Neural progenitor cell (in vitro differentiated cells): ENCODE measurements around the gene SMARCD3. TPM values are rescaled to one million over a fixed set of nuclear protein-coding genes. Genes with fewer than 3 reads are reported as not detected.

Experiments used
- DNase-seq: peaks from one replicate; pipeline ENCODE4 v3.0.0-alpha.2; 2016; ENCODE audit warnings: low spot score
- H2AFZ ChIP-seq: fragments of 200-600 bp; sonication (generic); replicated peaks from 2 replicates; pipeline ENCODE4 v1.6.1; 2016; ENCODE audit warnings: antibody characterized with exemption
- H3F3A ChIP-seq: fragments of 200-600 bp; sonication (generic); 2 replicates; pipeline ENCODE4 v1.6.1; 2016; ENCODE audit warnings: antibody characterized with exemption, low read depth
- H3K27ac ChIP-seq: fragments of 200-600 bp; sonication (generic); 2 replicates; pipeline ENCODE4 v1.5.1; 2016; ENCODE audit warnings: mild to moderate bottlenecking
- H3K27me3 ChIP-seq: fragments of 200-600 bp; sonication (generic); 2 replicates; pipeline ENCODE4 v1.6.1; 2016; ENCODE audit warnings: mild to moderate bottlenecking, moderate library complexity
- H3K36me3 ChIP-seq: fragments of 200-600 bp; sonication (generic); 2 replicates; pipeline ENCODE4 v1.5.1; 2016
- H3K4me1 ChIP-seq: fragments of 200-600 bp; sonication (generic); 2 replicates; pipeline ENCODE4 v1.6.1; 2016; ENCODE audit warnings: mixed run types
- H3K4me2 ChIP-seq: fragments of 200-600 bp; sonication (generic); 2 replicates; pipeline ENCODE4 v1.6.1; 2016
- H3K4me3 ChIP-seq: fragments of 200-600 bp; sonication (generic); 2 replicates; pipeline ENCODE4 v1.5.1; 2016
- H3K79me2 ChIP-seq: fragments of 200-600 bp; sonication (generic); 2 replicates; pipeline ENCODE4 v1.6.1; 2016; ENCODE audit warnings: low read depth
- H3K9ac ChIP-seq: fragments of 200-600 bp; sonication (generic); 2 replicates; pipeline ENCODE4 v1.6.1; 2016
- H3K9me3 ChIP-seq: fragments of 200-600 bp; sonication (generic); 2 replicates; pipeline ENCODE4 v1.5.1; 2016; ENCODE audit warnings: low read depth
- H4K20me1 ChIP-seq: fragments of 200-600 bp; sonication (generic); 2 replicates; pipeline ENCODE4 v1.6.1; 2016; ENCODE audit warnings: low read depth
- H3K27ac Mint-ChIP-seq: 3 replicates; pipeline ENCODE4 v1.8.0; 2021; ENCODE audit warnings: mixed read lengths
- H3K27me3 Mint-ChIP-seq: 2 replicates; pipeline ENCODE4 v1.8.0; 2022; ENCODE audit warnings: low read depth, mild to moderate bottlenecking, inconsistent platforms, moderate library complexity, mixed read lengths; ENCODE audit not compliant: insufficient read depth
- H3K36me3 Mint-ChIP-seq: 3 replicates; pipeline ENCODE4 v1.8.0; 2021; ENCODE audit warnings: mixed read lengths
- H3K4me1 Mint-ChIP-seq: 3 replicates; pipeline ENCODE4 v1.8.0; 2021; ENCODE audit warnings: mixed read lengths
- H3K4me3 Mint-ChIP-seq: 3 replicates; pipeline ENCODE4 v1.8.0; 2021; ENCODE audit warnings: mild to moderate bottlenecking, moderate library complexity, mixed read lengths
- H3K9me3 Mint-ChIP-seq: 3 replicates; pipeline ENCODE4 v1.8.0; 2020; ENCODE audit warnings: mixed read lengths
- EZH2 ChIP-seq: fragments of 200-600 bp; sonication (generic); IDR thresholded peaks from 2 replicates; pipeline ENCODE4 v1.6.1; 2017; ENCODE audit warnings: antibody characterized with exemption, mild to moderate bottlenecking, moderate library complexity
- EZH2phosphoT487 ChIP-seq: fragments of 200-600 bp; sonication (generic); IDR thresholded peaks from 2 replicates; pipeline ENCODE4 v1.6.1; 2017; ENCODE audit warnings: antibody characterized with exemption
- total RNA-seq: library from RNA; depleted of rRNA; stranded (reverse); fragments of >200 nt; gene quantifications from 2 replicates; pipeline ENCODE4 v1.2.3, GENCODE V29; 2015; ENCODE audit warnings: low replicate concordance
- TF ChIP-seq, protein P1 (sequence below): fragments of 200-600 bp; sonication (generic); IDR thresholded peaks from 2 replicates; pipeline ENCODE4 v1.5.1; 2017; ENCODE audit warnings: antibody characterized with exemption, mild to moderate bottlenecking

SMARCD3 gene
- total RNA-seq, 1 donor from 2014 or later, result 11.0 TPM

DNA sequence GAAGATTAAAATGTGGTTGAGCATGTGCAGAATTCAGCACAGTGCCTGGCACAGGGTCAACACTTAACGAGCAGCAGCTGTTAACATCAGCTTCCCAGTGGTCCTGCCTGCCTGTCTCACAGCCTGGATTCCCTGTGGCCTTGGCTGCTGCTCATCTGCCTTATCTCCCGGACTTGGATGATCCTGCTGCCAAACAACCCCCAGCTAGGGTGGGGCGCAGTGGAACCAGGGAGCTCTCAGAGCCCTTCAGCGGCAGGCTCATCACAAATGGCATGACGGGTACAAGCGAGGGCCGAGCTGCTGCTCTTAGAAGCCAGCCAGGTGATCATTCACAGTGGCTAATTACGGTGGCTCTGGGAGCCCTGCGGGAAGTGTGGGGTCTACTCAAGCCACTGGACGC, 13.0 kb upstream of the SMARCD3 start:
- Histone ChIP-seq H3K4me1 (no peaks in the 10 kb centered on the region), H3K9me3 (no peaks in the 10 kb centered on the region), H4K20me1 (no peaks in the 10 kb centered on the region), H3K4me3 (no peak overlapping the region), H3K36me3 (no peaks in the 10 kb centered on the region), H3K27ac (no peak overlapping the region), H2AFZ (no peak overlapping the region), H3K4me2 (no peak overlapping the region), H3K79me2 (no peaks in the 10 kb centered on the region), H3F3A (no peaks in the 10 kb centered on the region), H3K9ac (no peak overlapping the region), H3K27me3 (peaks cover 16% of the 10 kb centered on the region)
- DNase-seq, result no peak
- Mint-ChIP-seq H3K36me3 (no peaks in the 10 kb centered on the region), H3K4me1 (no peaks in the 10 kb centered on the region), H3K4me3 (no peak overlapping the region), H3K27me3 (peaks cover 18% of the 10 kb centered on the region), H3K9me3 (no peaks in the 10 kb centered on the region), H3K27ac (no peak overlapping the region)
- TF ChIP-seq EZH2phosphoT487, result no peak
- TF ChIP-seq EZH2, result no peak

DNA sequence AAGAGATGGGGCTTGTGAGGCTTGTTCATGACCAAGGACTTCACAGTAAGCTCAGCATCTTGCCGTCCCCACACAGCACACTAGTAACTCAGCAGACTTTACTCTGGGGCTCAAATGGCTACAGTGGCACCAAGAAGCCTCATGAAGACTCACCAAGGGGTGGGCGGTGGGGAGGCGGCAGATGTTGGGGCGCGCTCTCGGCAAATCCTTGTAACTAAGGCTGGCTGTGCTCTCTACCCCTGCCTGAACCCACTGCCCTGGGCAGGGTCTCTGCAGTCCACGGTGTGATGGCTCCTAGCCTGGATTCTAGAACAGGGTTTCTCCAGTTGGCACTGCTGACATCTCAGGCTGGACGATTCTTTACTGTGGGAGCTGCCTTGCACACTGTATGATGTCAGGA, 12.4 kb upstream of the SMARCD3 start:
- DNase-seq, result no peak
- Histone ChIP-seq H4K20me1 (no peaks in the 10 kb centered on the region), H3K4me3 (no peak overlapping the region), H3K4me2 (no peak overlapping the region), H3K27me3 (peaks cover 16% of the 10 kb centered on the region), H3F3A (no peaks in the 10 kb centered on the region), H3K9me3 (no peaks in the 10 kb centered on the region), H3K9ac (no peak overlapping the region), H3K36me3 (no peaks in the 10 kb centered on the region), H3K4me1 (no peaks in the 10 kb centered on the region), H3K27ac (no peak overlapping the region), H3K79me2 (no peaks in the 10 kb centered on the region), H2AFZ (no peak overlapping the region)
- H3K27ac Mint-ChIP-seq, result no peak overlapping the region
- H3K4me3 Mint-ChIP-seq, result no peak overlapping the region
- TF ChIP-seq, protein P1, sequence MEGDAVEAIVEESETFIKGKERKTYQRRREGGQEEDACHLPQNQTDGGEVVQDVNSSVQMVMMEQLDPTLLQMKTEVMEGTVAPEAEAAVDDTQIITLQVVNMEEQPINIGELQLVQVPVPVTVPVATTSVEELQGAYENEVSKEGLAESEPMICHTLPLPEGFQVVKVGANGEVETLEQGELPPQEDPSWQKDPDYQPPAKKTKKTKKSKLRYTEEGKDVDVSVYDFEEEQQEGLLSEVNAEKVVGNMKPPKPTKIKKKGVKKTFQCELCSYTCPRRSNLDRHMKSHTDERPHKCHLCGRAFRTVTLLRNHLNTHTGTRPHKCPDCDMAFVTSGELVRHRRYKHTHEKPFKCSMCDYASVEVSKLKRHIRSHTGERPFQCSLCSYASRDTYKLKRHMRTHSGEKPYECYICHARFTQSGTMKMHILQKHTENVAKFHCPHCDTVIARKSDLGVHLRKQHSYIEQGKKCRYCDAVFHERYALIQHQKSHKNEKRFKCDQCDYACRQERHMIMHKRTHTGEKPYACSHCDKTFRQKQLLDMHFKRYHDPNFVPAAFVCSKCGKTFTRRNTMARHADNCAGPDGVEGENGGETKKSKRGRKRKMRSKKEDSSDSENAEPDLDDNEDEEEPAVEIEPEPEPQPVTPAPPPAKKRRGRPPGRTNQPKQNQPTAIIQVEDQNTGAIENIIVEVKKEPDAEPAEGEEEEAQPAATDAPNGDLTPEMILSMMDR, result no peak
- TF ChIP-seq EZH2phosphoT487 (no peak), EZH2 (no peak)
- no peaks in the 10 kb centered on the region for H3K36me3 Mint-ChIP-seq
- H3K4me1 Mint-ChIP-seq, result no peaks in the 10 kb centered on the region
- peaks cover 18% of the 10 kb centered on the region for H3K27me3 Mint-ChIP-seq
- no peaks in the 10 kb centered on the region for H3K9me3 Mint-ChIP-seq

DNA sequence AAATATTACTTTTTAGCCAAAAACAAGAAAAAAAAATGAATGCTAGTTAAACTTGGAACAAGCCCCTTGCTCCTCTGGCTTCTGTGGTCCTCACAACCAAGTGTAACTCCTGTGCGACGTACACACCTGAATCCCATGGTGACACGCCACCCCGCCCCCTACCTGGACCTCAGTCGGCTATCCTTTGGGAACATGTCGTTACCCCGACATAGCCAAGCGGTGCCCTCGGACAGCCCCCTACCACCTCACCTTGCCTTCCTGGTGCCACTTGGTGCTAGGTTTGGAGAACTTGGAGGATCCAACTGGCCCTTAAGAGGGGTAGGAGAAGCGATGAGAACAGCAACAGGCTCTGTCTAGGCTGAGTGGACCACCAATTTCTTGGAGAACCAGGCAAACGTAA, 12.0 kb upstream of the SMARCD3 start:
- Histone ChIP-seq H4K20me1 (no peaks in the 10 kb centered on the region), H3K27ac (no peak overlapping the region), H3K79me2 (no peaks in the 10 kb centered on the region), H3F3A (no peaks in the 10 kb centered on the region), H3K4me3 (no peak overlapping the region), H3K4me1 (no peaks in the 10 kb centered on the region), H3K36me3 (no peaks in the 10 kb centered on the region), H3K4me2 (no peak overlapping the region), H3K9me3 (no peaks in the 10 kb centered on the region), H3K9ac (no peak overlapping the region), H3K27me3 (peaks cover 20% of the 10 kb centered on the region), H2AFZ (no peak overlapping the region)
- Mint-ChIP-seq H3K36me3 (no peaks in the 10 kb centered on the region), H3K9me3 (no peaks in the 10 kb centered on the region), H3K4me3 (no peak overlapping the region), H3K4me1 (peaks cover 3% of the 10 kb centered on the region), H3K27me3 (peaks cover 21% of the 10 kb centered on the region), H3K27ac (no peak overlapping the region)
- DNase-seq, result no peak
- no peak for TF ChIP-seq EZH2
- no peak for TF ChIP-seq EZH2phosphoT487

DNA sequence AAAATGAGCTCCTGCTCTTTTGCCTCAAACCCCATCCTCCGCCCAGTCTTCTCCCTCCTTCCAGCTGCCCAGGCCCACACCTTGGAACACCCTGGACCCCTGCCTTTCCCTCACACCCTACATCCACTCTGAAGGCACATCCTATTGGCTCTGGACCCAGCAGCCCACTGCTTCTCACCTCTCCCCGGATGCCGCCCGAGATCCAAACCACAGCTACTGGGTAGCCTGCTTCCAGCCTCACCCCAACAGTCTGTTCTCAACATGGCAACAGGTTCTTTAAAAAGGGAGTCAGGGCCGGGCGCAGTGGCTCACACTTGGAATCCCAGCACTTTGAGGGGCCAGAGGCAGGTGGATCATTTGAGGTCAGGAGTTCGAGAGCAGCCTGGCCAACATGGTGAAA, 9.5 kb upstream of the SMARCD3 start:
- TF ChIP-seq EZH2phosphoT487, result no peak
- TF ChIP-seq, protein P1, result no peak
- TF ChIP-seq EZH2, result no peak
- peaks cover 21% of the 10 kb centered on the region for H3K27me3 Mint-ChIP-seq

More for the DNA sequence above, 9.5 kb upstream of the SMARCD3 start:
- no peak for DNase-seq
- Mint-ChIP-seq H3K9me3 (no peaks in the 10 kb centered on the region), H3K36me3 (no peaks in the 10 kb centered on the region), H3K27ac (no peak overlapping the region), H3K4me3 (no peak overlapping the region), H3K4me1 (peaks cover 24% of the 10 kb centered on the region)
- Histone ChIP-seq H3K9me3 (no peaks in the 10 kb centered on the region), H3F3A (peaks cover 5% of the 10 kb centered on the region), H3K79me2 (no peaks in the 10 kb centered on the region), H3K27me3 (peaks cover 33% of the 10 kb centered on the region), H2AFZ (no peak overlapping the region), H3K4me3 (no peak overlapping the region), H4K20me1 (no peaks in the 10 kb centered on the region), H3K4me1 (peaks cover 7% of the 10 kb centered on the region), H3K27ac (no peak overlapping the region), H3K9ac (no peak overlapping the region), H3K4me2 (no peak overlapping the region), H3K36me3 (no peaks in the 10 kb centered on the region)
